ENCODE data around the gene ETV7.

The ETV7 gene

DNA sequence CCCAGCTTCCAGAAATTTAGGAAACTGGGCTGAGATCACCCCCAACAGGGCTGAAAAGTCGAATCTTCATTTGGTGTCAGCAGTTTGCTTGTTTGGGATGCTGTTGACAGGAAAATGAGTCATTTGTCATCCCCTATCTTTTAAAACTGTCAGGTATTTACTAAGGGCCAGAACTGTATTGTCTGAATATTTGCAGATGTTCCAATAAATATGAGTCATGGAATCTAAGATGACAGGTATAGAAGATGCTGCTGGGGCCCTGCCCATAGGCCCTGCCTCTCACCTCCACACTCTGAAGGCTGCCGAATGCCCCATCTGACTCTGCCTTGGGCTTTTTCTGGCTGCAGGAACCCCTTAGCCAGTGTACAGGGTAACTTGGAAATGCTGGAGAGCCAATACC lies 3.9 kb downstream of the ETV7 start:
- no peak for DNase-seq (ENCODE audit: low read depth)

GRCh38 chr6:36382976-36383375 lies 4.5 kb downstream of the ETV7 start:
- no peak for DNase-seq (ENCODE audit: low read depth)

DNA sequence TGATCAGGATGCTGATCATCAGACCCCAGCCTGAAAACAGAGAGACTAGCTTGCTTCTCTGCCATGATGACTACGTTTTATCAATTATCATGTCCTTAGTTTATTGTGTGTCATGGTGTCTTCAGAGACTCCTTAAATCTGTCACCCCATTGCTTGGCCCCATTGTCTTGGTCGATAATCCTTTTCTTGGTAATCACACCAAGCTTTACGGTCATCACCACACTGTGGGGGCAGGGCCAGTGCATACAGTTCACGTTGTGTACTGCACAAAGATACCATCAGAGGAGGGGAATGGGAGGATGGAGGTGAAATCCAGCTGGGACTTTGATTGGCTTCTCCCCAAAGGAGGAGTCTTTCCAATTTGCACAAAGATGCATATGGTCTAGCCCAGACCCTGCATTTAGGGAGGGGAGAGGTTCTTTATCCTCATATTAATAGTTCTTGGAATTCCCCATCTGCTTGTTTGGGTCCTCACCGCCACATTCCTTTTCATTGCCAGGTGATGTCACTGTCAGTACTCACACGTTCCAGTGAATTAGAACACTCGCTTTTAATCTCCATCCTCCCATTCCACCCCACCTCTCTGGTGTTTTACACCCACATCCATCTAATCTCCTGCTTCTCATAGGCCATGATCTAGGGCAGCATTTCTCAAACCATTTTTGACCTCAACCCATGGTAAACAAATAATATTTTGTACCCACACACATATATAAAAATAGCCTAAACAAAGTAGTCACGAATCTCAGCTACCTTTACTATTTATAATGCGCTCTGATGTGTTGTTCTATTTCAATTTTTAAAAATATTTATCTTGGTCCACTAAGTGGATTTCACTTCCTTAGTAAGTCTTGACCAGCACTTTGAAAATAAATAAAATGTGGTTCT lies 5.7 kb downstream of the ETV7 start:
- no peak for DNase-seq (ENCODE audit: low read depth)

DNA sequence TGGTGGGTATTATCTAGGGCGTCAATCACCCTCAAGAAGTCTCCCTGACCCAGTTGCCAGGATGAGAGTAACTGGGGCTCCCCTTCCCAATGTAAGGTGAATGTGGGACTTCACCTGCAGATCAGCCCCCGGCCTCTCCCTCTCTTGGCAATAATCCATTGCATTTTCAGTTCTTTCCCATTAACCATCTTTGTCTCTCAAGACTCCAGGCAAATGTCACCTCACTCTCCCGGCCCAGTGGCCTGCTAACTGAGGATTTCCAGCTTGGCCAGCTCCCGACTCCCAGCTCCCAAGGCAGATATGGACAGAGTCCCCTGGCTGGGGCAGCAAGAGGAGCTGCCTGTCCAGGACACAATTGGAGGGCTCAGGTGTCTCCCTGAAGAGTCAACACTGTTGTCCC lies 7.3 kb downstream of the ETV7 start:
- no peak for DNase-seq (ENCODE audit: low read depth)

GRCh38 chr6:36378936-36379335 lies 8.5 kb downstream of the ETV7 start:
- no peak for DNase-seq (ENCODE audit: low read depth)

- DNase-seq (ENCODE audit: low read depth): no peak
These were observed 9.1 kb downstream of the ETV7 start for GRCh38 chr6:36378243-36378920.

GRCh38 chr6:36377594-36377993 lies 9.9 kb downstream of the ETV7 start:
- no peak for DNase-seq (ENCODE audit: low read depth)

- DNase-seq (ENCODE audit: low read depth): no peak
These were observed 10.7 kb downstream of the ETV7 start for GRCh38 chr6:36376742-36377141.

DNA sequence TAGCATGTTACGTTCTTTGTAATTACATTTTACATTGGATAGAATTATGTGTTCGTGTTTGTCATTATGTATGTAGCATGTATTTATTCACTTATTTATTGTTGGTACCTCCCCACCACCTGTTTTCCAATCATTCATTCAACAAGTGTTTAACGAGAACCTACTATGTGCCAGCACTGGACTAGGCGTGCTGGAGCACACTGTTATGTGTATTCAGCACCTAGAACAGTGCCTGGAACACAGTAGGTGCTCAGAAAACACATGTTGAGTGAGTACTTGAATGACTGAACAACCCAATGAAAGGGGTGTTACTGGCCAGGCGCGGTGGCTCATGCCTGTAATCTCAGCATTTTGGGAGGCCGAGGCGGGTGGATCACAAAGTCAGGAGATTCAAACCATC lies 11.3 kb downstream of the ETV7 start:
- DNase-seq (ENCODE audit: low read depth): no peak

DNA sequence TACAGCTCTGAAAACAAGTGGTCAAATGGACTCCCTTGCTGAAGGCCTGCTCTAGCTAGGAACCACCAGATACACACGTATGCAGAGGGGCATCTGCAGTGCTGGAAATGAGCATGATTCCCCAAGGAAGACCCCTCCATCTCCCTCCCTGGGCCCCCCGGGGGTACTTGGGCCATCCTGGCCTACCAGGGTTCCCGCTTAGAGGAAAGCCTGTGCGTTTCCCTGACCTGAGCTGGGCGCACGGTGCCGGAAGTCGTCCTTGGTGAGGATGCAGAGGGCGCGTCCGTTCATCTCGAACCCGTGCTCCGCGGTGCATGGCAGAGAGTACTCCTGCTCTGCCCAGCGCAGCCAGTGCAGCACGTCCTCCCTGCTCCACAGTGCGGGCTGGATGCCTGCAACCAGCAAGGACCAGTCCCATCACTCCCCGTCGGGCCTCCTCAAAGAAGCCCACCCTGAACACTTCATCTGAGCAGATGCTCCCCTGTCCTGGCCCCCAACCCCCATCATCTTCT lies 11.8 kb downstream of the ETV7 start:
- DNase-seq (ENCODE audit: low read depth): no peak

- no peak for DNase-seq (ENCODE audit: low read depth)
These were observed 12.5 kb downstream of the ETV7 start for GRCh38 chr6:36374972-36375371.

DNA sequence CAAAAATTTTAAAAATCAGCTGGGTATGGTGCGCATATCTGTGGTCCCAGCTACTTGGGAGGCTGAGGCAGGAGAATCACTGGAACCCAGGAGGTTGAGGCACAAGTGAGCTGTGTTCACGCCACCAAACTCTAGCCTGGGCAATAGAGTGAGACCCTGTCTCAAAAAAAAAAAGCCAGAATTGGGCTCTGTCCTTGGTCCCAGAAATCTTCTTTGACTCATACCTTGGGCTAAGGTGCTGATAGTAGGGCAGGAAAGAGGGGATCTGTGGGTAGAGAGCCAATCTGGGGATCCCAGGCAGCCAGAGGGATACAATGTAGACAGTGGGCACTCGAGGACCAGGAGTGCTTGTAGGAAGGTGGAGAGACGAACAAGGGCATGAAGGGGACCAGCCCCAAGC lies 13.3 kb downstream of the ETV7 start:
- DNase-seq (ENCODE audit: low read depth): no peak

GRCh38 chr6:36373368-36374019 lies 14.0 kb downstream of the ETV7 start:
- no peak for DNase-seq (ENCODE audit: low read depth)

DNA sequence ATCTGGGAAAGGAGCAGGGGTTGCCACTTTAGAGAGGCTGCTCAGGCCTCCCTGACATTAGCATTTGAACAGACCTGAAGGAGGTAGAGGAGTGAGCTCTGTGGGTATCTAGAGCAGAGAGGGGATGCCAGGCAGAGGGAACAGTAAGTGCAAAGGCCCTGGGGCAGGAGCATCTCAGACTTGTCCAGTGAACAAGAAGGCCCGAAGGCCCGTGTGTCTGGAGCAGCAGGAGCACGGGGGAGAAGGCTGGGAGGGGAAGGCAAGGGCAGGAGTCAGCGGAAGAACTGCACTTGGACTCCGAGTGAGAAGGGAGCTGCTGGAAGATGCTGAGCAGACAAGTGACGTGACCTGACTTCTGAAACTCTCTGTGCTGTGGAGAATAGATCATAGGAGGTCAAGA lies 15.4 kb downstream of the ETV7 start:
- DNase-seq (ENCODE audit: low read depth): no peak

- no peak for DNase-seq (ENCODE audit: low read depth)
These were observed 16.3 kb downstream of the ETV7 start for GRCh38 chr6:36371211-36371610.

GRCh38 chr6:36370638-36371037 lies 16.8 kb downstream of the ETV7 start:
- DNase-seq (ENCODE audit: low read depth): no peak

DNA sequence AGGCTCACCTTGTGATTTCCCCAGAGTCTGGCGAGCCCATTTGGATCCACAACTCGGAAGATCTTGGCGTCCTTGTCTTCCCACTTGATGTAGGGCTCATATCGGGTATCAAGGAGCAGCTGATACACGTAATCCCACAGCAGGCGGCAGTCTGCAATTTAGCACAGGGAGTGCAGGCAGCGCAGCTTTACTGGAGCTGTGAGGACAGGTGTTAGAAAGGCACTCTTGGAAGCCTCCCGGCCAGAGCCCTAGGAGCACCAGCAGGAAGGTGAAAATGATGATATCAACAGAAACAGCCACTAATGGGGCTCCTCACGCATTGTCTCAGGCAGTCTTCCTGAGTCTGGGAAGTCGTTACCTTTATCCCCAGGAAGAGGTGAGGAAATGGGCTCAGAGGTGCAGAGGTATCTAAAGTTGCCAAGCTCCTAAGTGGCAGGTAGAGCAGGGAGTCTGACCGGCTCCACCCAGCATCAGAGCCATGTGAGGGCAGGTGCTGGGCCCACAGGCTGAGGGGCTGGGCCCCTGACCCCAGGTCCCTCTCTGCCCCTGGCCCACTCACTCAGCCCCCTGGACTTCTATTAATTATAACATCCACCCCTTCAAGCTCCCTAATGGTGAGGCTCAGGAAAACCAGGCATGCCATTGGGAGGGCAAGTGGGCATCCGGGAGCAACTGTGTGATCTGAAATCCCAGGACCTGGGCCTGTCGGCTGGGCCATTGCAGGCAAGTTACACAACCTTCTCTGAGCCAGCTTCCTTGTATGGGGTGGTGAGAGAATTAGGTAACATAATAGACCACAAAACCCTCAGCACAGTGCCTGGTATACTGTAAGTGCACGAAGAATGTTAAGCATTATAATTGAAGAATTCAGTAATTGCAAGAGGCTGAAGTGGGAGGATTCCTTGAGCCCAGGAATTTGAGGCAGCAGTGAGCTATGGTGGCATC lies 18.3 kb downstream of the ETV7 start:
- DNase-seq (ENCODE audit: low read depth): no peak

DNA sequence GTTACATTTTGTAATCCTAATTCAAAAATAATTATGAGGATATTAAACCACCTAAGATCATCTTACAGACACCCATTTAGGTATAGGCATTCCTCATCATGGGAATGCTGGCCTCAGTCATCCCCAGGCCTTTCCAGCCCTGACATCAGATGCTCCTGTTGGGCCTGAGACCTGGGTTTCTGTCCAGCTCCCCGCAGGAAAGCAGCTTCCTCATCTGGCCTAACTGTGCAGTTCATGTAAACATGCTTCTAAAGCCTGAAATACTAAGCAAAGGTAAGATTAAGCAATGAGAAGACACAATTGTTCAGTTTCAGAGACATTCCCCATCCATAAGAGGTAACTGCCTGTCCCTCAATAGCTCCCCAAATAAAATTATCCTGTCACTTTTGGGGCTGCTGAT lies 19.0 kb downstream of the ETV7 start:
- no peak for DNase-seq (ENCODE audit: low read depth)

- DNase-seq (ENCODE audit: low read depth): no peak
These were observed 19.7 kb downstream of the ETV7 start for GRCh38 chr6:36367743-36368142.

GRCh38 chr6:36364669-36365479 lies 22.6 kb downstream of the ETV7 start:
- DNase-seq (ENCODE audit: low read depth): no peak

Data from stimulated activated CD8-positive, alpha-beta memory T cell treated with anti-CD3 and anti-CD28 coated beads, Interleukin-4, amount 100 ng/mL, for 24 hours (primary cell).